Measurements from ENCODE around the gene COX15. TPM values are rescaled to one million over a fixed set of nuclear protein-coding genes. Genes with fewer than 3 reads are reported as not detected.

Gene COX15
- total and polyA plus RNA-seq, 2 donors (not counting 1 experiment from before 2014, with no cell fraction given) = 13.9 to 39.5 TPM

DNA sequence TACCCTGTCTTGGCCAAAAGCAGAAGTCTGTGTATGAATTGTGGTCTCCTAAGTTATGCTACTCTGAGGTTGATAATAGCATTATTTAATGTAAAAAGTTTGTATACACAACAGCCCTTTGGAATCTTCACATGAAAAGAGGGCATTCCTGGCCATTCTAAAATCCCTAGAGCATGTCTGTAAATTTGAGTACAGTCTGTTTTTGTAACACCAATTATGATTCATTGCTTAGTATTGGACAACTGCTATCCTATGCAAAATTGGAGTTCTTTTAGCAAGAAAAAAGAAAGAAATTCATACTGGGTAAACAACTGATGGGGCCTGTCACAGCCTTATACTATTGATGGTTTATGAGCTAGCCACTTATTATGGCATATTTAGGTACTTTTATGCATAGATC, 10.3 kb upstream of the COX15 start:
- no peak overlapping the region for H3K27ac ChIP-seq (ENCODE audit: low read length in 2 of 2)
- TF ChIP-seq, protein P1, sequence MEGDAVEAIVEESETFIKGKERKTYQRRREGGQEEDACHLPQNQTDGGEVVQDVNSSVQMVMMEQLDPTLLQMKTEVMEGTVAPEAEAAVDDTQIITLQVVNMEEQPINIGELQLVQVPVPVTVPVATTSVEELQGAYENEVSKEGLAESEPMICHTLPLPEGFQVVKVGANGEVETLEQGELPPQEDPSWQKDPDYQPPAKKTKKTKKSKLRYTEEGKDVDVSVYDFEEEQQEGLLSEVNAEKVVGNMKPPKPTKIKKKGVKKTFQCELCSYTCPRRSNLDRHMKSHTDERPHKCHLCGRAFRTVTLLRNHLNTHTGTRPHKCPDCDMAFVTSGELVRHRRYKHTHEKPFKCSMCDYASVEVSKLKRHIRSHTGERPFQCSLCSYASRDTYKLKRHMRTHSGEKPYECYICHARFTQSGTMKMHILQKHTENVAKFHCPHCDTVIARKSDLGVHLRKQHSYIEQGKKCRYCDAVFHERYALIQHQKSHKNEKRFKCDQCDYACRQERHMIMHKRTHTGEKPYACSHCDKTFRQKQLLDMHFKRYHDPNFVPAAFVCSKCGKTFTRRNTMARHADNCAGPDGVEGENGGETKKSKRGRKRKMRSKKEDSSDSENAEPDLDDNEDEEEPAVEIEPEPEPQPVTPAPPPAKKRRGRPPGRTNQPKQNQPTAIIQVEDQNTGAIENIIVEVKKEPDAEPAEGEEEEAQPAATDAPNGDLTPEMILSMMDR (IDR thresholded peaks at IDR 0.05) = no peak
- TF ChIP-seq EZH2 (IDR thresholded peaks at IDR 0.05; ENCODE audit: borderline replicate concordance, insufficient read depth, low read depth, low read length, poor library complexity, severe bottlenecking) = no peak
- H3K4me3 ChIP-seq (ENCODE audit: control extremely low read depth in 1 of 5, extremely low read depth in 1 of 5, insufficient read depth in 1 of 5, low read depth in 2 of 5, low read length in 4 of 5) = no peak overlapping the region
- intact Hi-C loops (cut with micrococcal nuclease) = no loop called here
- peaks cover 25% of the 10 kb centered on the region for H3K79me2 ChIP-seq (ENCODE audit: control insufficient read depth, insufficient read depth, low read length)
- H2AFZ ChIP-seq (ENCODE audit: insufficient read depth, low read depth, low read length, poor library complexity, severe bottlenecking) = no peak overlapping the region
- H3K9ac ChIP-seq (ENCODE audit: low read length) = no peak overlapping the region
- ChIA-PET CTCF (interaction anchor here (1.0 kb wide), 2 partner anchors 10 to 306 kb away, joined by 4 read pairs; partner anchors contain the start of genes COX15 and CUTC), POLR2A (interaction anchor here (0.7 kb wide), 1 partner anchor 121 kb away, joined by 6 read pairs; no protein-coding TSS in a partner anchor)
- peaks cover 0 to 18% (median 6%) of the 10 kb centered on the region in 3 donors for H3K9me3 ChIP-seq (ENCODE audit: control extremely low read depth in 1 of 3, control insufficient read depth in 2 of 3, insufficient read depth in 1 of 3, low read length in 2 of 3)
- no peak overlapping the region for H3K27ac Mint-ChIP-seq
- H4K20me1 ChIP-seq (ENCODE audit: control insufficient read depth, insufficient read depth, low read length, poor library complexity, severe bottlenecking) = peaks cover 21% of the 10 kb centered on the region
- no peak overlapping the region for H3K4me3 Mint-ChIP-seq
- H3K9me3 Mint-ChIP-seq (ENCODE audit: insufficient read depth) = peaks cover 7% of the 10 kb centered on the region
- DNase-seq (no peak), ATAC-seq (ENCODE audit: low read depth) (no peak)
- no peak overlapping the region for H3K4me2 ChIP-seq (replicated peaks; ENCODE audit: low read depth, low read length, poor library complexity, severe bottlenecking)
- H3K4me1 ChIP-seq (ENCODE audit: control insufficient read depth in 2 of 2, insufficient read depth in 2 of 2, low read length in 2 of 2) = no peaks in the 10 kb centered on the region
- no peaks in the 10 kb centered on the region for H3K27me3 ChIP-seq (replicated peaks in 1 of 4; ENCODE audit: control extremely low read depth in 1 of 4, control insufficient read depth in 3 of 4, insufficient read depth in 4 of 4, low read length in 3 of 4)
- peaks cover 29 to 76% of the 10 kb centered on the region in 2 experiments for H3K36me3 ChIP-seq (replicated peaks in 1 of 2; ENCODE audit: control extremely low read depth in 1 of 2, control insufficient read depth in 1 of 2, extremely low read depth in 1 of 2, insufficient read depth in 2 of 2, low read length in 1 of 2)
- peaks cover 3% of the 10 kb centered on the region for H3K4me1 Mint-ChIP-seq
- H3K27me3 Mint-ChIP-seq = no peaks in the 10 kb centered on the region

GRCh38 chr10:99740933-99741559, 9.1 kb upstream of the COX15 start:
- H3K79me2 ChIP-seq (ENCODE audit: control insufficient read depth, insufficient read depth, low read length) = peaks cover 28% of the 10 kb centered on the region
- H3K4me3 Mint-ChIP-seq = no peak overlapping the region
- H2AFZ ChIP-seq (ENCODE audit: insufficient read depth, low read depth, low read length, poor library complexity, severe bottlenecking) = no peak overlapping the region
- H3K9ac ChIP-seq (ENCODE audit: low read length) = no peak overlapping the region
- WGBS (ENCODE audit: insufficient coverage) = no CpG with 5 or more reads among the region's 3 CpGs
- no peak overlapping the region for H3K4me2 ChIP-seq (replicated peaks; ENCODE audit: low read depth, low read length, poor library complexity, severe bottlenecking)
- H3K4me3 ChIP-seq (ENCODE audit: control extremely low read depth in 1 of 5, extremely low read depth in 1 of 5, insufficient read depth in 1 of 5, low read depth in 2 of 5, low read length in 4 of 5) = no peak overlapping the region
- intact Hi-C loops (cut with micrococcal nuclease) = no loop called here
- no peaks in the 10 kb centered on the region for H3K27me3 Mint-ChIP-seq
- peaks cover 7% of the 10 kb centered on the region for H3K9me3 Mint-ChIP-seq (ENCODE audit: insufficient read depth)
- H3K27me3 ChIP-seq (replicated peaks in 1 of 4; ENCODE audit: control extremely low read depth in 1 of 4, control insufficient read depth in 3 of 4, insufficient read depth in 4 of 4, low read length in 3 of 4) = no peaks in the 10 kb centered on the region
- peaks cover 0 to 18% (median 6%) of the 10 kb centered on the region in 3 donors for H3K9me3 ChIP-seq (ENCODE audit: control extremely low read depth in 1 of 3, control insufficient read depth in 2 of 3, insufficient read depth in 1 of 3, low read length in 2 of 3)
- TF ChIP-seq, protein P1 (IDR thresholded peaks at IDR 0.05) = no peak
- no peak for TF ChIP-seq EZH2 (IDR thresholded peaks at IDR 0.05; ENCODE audit: borderline replicate concordance, insufficient read depth, low read depth, low read length, poor library complexity, severe bottlenecking)
- POLR2A ChIA-PET = no interaction called here
- H3K36me3 ChIP-seq (replicated peaks in 1 of 2; ENCODE audit: control extremely low read depth in 1 of 2, control insufficient read depth in 1 of 2, extremely low read depth in 1 of 2, insufficient read depth in 2 of 2, low read length in 1 of 2) = peaks cover 26 to 73% of the 10 kb centered on the region in 2 experiments
- H4K20me1 ChIP-seq (ENCODE audit: control insufficient read depth, insufficient read depth, low read length, poor library complexity, severe bottlenecking) = peaks cover 21% of the 10 kb centered on the region
- H3K4me1 Mint-ChIP-seq = peaks cover 5% of the 10 kb centered on the region
- DNase-seq (no peak), ATAC-seq (ENCODE audit: low read depth) (no peak)
- no peaks in the 10 kb centered on the region for H3K4me1 ChIP-seq (ENCODE audit: control insufficient read depth in 2 of 2, insufficient read depth in 2 of 2, low read length in 2 of 2)
- CTCF ChIA-PET = interaction anchor here (0.6 kb wide), 1 partner anchor 597 kb away, joined by 3 read pairs; no protein-coding TSS in a partner anchor
- H3K27ac ChIP-seq (ENCODE audit: low read length in 2 of 2) = no peak overlapping the region
- H3K27ac Mint-ChIP-seq = no peak overlapping the region
